Keratinocyte (primary cell): ENCODE measurements around the gene SMIM7. TPM values are rescaled to one million over a fixed set of nuclear protein-coding genes. Genes with fewer than 3 reads are reported as not detected.

Experiments used
- DNase-seq: peaks from one replicate; pipeline ENCODE4 v3.0.0-alpha.2; 2011; ENCODE audit warnings: low read depth, missing footprints, low spot score
- FAIRE-seq: peaks from 2 replicates; lab custom pipeline; 2011; peaks lifted over from hg19 to GRCh38; lab: Jason Lieb, UNC
- H2AFZ ChIP-seq: 2 replicates; pipeline ENCODE4 v1.6.0; 2012; ENCODE audit warnings: low read length, control low read depth, inconsistent platforms; ENCODE audit not compliant: control insufficient read depth
- H3K27ac ChIP-seq: 2 replicates; pipeline ENCODE4 v1.5.1; 2011; ENCODE audit warnings: low read length; ENCODE audit not compliant: control insufficient read depth, insufficient read depth
- H3K27me3 ChIP-seq: 3 replicates; pipeline ENCODE4 v1.6.0; 2011; ENCODE audit warnings: low read length; ENCODE audit not compliant: control insufficient read depth, insufficient read depth; ENCODE audit errors: extremely low read depth
- H3K36me3 ChIP-seq, 2 experiments: 2 replicates in 1 of 2; 3 replicates in 1 of 2; pipeline ENCODE4 v1.5.1; 2011; ENCODE audit warnings: low read length in 2 of 2, mild to moderate bottlenecking in 1 of 2; ENCODE audit not compliant: control insufficient read depth in 2 of 2, insufficient read depth in 2 of 2; ENCODE audit errors: extremely low read depth in 1 of 2
- H3K4me1 ChIP-seq: 3 replicates; pipeline ENCODE4 v1.5.1; 2011; ENCODE audit warnings: low read length; ENCODE audit not compliant: control insufficient read depth, insufficient read depth; ENCODE audit errors: extremely low read depth
- H3K4me2 ChIP-seq: 3 replicates; pipeline ENCODE4 v1.6.0; 2011; ENCODE audit warnings: low read depth, low read length; ENCODE audit not compliant: control insufficient read depth, insufficient read depth; ENCODE audit errors: extremely low read depth
- H3K4me3 ChIP-seq, 3 experiments: fragments of 200-600 bp in 1 of 3; sonication (generic) in 1 of 3; 2 replicates in 2 of 3; 3 replicates in 1 of 3; pipeline ENCODE4 v1.5.1; 2011 to 2016; ENCODE audit warnings: low read length in 3 of 3, mild to moderate bottlenecking in 3 of 3, control low read depth in 2 of 3, inconsistent platforms in 1 of 3, low read depth in 1 of 3, mixed read lengths in 1 of 3, mixed run types in 1 of 3, moderate library complexity in 1 of 3; ENCODE audit not compliant: control insufficient read depth in 2 of 3, insufficient read depth in 2 of 3; ENCODE audit errors: extremely low read depth in 1 of 3
- H3K79me2 ChIP-seq: 2 replicates; pipeline ENCODE4 v1.6.0; 2012; ENCODE audit warnings: low read length; ENCODE audit not compliant: control insufficient read depth, insufficient read depth
- H3K9ac ChIP-seq: 3 replicates; pipeline ENCODE4 v1.6.0; 2011; ENCODE audit warnings: low read length; ENCODE audit not compliant: control insufficient read depth, insufficient read depth; ENCODE audit errors: extremely low read depth
- H3K9me1 ChIP-seq: 3 replicates; pipeline ENCODE4 v1.6.0; 2011; ENCODE audit warnings: low read length; ENCODE audit not compliant: control insufficient read depth, insufficient read depth; ENCODE audit errors: extremely low read depth
- H3K9me3 ChIP-seq: 2 replicates; pipeline ENCODE4 v1.5.1; 2012; ENCODE audit warnings: low read depth, low read length; ENCODE audit not compliant: control insufficient read depth
- H4K20me1 ChIP-seq: 3 replicates; pipeline ENCODE4 v1.6.0; 2011; ENCODE audit warnings: low read length; ENCODE audit not compliant: control insufficient read depth, insufficient read depth; ENCODE audit errors: extremely low read depth
- EZH2 ChIP-seq: IDR thresholded peaks from one replicate; pipeline ENCODE4 v1.6.1; 2012; ENCODE audit warnings: inconsistent platforms, mild to moderate bottlenecking, low read length, moderate library complexity
- dilution Hi-C: fragments of 300-500 bp; cut with MboI; formaldehyde crosslinking; loops from one replicate; pipeline ENCODE4 v1.7.0; 2020; ENCODE audit warnings: low sequenced_read_pairs; ENCODE audit not compliant: extremely low pct_ligation_motif_present
- polyA plus RNA-seq, 5 experiments: library from polyadenylated mRNA; depleted of rRNA in 3 of 5; stranded (reverse) in 3 of 5; stranded (forward) in 1 of 5; unstranded in 1 of 5; fragments of >200 nt; gene quantifications; 1 replicate in 1 of 5; 2 replicates in 3 of 5; 3 replicates in 1 of 5; pipeline versions ENCODE4 v1.2.1 to v1.2.3, GENCODE V29; 2011 to 2012; ENCODE audit warnings: missing spikeins in 2 of 5, low read depth in 1 of 5, low replicate concordance in 1 of 5
- TF ChIP-seq, protein P1 (sequence below), 3 experiments: IDR thresholded peaks in 1 of 3; conservative IDR thresholded peaks in 1 of 3; optimal IDR thresholded peaks in 1 of 3; 2 replicates in 2 of 3; 3 replicates in 1 of 3; pipeline versions ENCODE3 to v1.5.1; 2011; ENCODE audit warnings: low read length in 3 of 3, mild to moderate bottlenecking in 3 of 3, moderate library complexity in 2 of 3, control low read depth in 1 of 3, inconsistent platforms in 1 of 3; ENCODE audit not compliant: insufficient read depth in 2 of 3; ENCODE audit errors: extremely low read depth in 1 of 3

SMIM7 gene
- polyA plus RNA-seq, 1 donor (not counting 4 experiments of a cell fraction or from before 2014, with no cell fraction given) = 79.1 TPM

DNA sequence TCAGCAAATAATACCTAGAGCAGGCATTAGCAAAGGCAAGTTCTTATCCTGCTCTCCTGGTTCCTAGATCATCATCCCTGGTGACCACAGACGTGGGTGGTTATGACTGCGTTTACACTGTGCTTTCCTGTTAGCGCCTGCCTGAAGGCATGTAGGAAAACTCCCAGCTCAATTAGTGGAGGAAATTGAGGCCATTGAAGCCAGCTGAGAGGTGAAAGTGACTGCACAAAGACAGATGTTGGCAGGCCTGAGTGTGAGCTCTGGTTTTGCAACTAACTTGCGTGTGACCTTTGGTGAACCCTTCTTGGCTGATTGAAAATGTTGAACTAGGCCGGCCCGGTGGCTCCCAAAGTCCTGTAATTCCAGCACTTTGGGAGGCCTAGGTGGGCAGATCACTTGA is 42.2 kb upstream of the SMIM7 start:
- Histone ChIP-seq H3K4me1 (peaks cover 8% of the 10 kb centered on the region), H2AFZ (no peak overlapping the region), H3K4me2 (no peak overlapping the region), H3K4me3 (no peak overlapping the region), H4K20me1 (no peaks in the 10 kb centered on the region), H3K27ac (peak overlapping the region; percentile 6), H3K27me3 (peaks cover 5% of the 10 kb centered on the region), H3K9me1 (no peaks in the 10 kb centered on the region), H3K9ac (no peak overlapping the region), H3K36me3 (no peaks in the 10 kb centered on the region), H3K79me2 (no peaks in the 10 kb centered on the region), H3K9me3 (no peaks in the 10 kb centered on the region)
- no peak for TF ChIP-seq EZH2
- TF ChIP-seq, protein P1, sequence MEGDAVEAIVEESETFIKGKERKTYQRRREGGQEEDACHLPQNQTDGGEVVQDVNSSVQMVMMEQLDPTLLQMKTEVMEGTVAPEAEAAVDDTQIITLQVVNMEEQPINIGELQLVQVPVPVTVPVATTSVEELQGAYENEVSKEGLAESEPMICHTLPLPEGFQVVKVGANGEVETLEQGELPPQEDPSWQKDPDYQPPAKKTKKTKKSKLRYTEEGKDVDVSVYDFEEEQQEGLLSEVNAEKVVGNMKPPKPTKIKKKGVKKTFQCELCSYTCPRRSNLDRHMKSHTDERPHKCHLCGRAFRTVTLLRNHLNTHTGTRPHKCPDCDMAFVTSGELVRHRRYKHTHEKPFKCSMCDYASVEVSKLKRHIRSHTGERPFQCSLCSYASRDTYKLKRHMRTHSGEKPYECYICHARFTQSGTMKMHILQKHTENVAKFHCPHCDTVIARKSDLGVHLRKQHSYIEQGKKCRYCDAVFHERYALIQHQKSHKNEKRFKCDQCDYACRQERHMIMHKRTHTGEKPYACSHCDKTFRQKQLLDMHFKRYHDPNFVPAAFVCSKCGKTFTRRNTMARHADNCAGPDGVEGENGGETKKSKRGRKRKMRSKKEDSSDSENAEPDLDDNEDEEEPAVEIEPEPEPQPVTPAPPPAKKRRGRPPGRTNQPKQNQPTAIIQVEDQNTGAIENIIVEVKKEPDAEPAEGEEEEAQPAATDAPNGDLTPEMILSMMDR (optimal IDR thresholded peaks at IDR 0.05 in 1 of 3, IDR thresholded peaks at IDR 0.05 in 1 of 3, conservative IDR thresholded peaks at IDR 0.05 in 1 of 3; ENCODE audit: extremely low read depth in 1 of 3, insufficient read depth in 2 of 3, low read length in 3 of 3) = no peak
- DNase-seq (peak; percentile 21), FAIRE-seq (peak; percentile 94)
- dilution Hi-C loops = no loop called here

DNA sequence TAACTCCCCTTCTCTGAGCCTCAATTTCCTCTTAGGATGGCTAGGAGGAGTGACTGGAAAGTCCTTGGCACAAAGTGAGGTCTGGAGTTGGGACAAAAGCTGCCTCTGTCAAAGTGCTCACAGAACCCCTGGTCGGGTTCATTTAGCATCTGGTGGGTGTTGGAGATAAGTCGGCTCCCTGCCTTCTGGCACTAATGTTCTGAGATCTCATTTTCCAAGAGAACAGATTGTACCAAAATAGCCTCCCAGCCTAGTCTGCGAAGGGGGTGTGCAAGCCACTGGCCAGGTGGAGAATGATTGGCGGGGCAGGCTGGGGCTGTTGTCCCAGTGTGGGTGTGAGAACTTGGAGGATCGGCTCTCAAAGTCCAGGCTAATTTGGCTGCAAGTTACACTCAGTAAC is 39.0 kb upstream of the SMIM7 start:
- H3K9me3 ChIP-seq = no peaks in the 10 kb centered on the region
- TF ChIP-seq, protein P1 (optimal IDR thresholded peaks at IDR 0.05 in 1 of 3, IDR thresholded peaks at IDR 0.05 in 1 of 3, conservative IDR thresholded peaks at IDR 0.05 in 1 of 3; ENCODE audit: extremely low read depth in 1 of 3, insufficient read depth in 2 of 3, low read length in 3 of 3) = no peak
- TF ChIP-seq EZH2 = no peak
- dilution Hi-C loops = no loop called here
- peaks cover 5% of the 10 kb centered on the region for H3K27me3 ChIP-seq
- H3K4me1 ChIP-seq = peaks cover 8% of the 10 kb centered on the region
- no peak overlapping the region for H3K4me2 ChIP-seq
- no peaks in the 10 kb centered on the region for H4K20me1 ChIP-seq
- H3K27ac ChIP-seq = no peak overlapping the region
- H3K4me3 ChIP-seq = no peak overlapping the region
- H3K36me3 ChIP-seq = no peaks in the 10 kb centered on the region
- no peaks in the 10 kb centered on the region for H3K9me1 ChIP-seq
- FAIRE-seq (no peak), DNase-seq (no peak)
- H3K79me2 ChIP-seq = no peaks in the 10 kb centered on the region
- H3K9ac ChIP-seq = no peak overlapping the region
- H2AFZ ChIP-seq = no peak overlapping the region
